Measurements from ENCODE around the gene CAMTA1.
"Not testable (repeated sequence)": the region's sequence is repeated elsewhere in the genome, so short reads cannot be mapped to it uniquely, and the experiment has no call there.

CAMTA1 gene

GRCh38 chr1:7705048-7705907 is 920.0 kb downstream of the CAMTA1 start:
- H2BK120ac ChIP-seq (ENCODE audit: insufficient read depth, low read length, poor library complexity): no peak overlapping the region
- H3K79me1 ChIP-seq (ENCODE audit: low read length): peaks cover 4% of the 10 kb centered on the region
- H4K91ac ChIP-seq (ENCODE audit: low read depth, low read length): no peak overlapping the region
- H3K27me3 ChIP-seq (ENCODE audit: insufficient read depth, low read length): peaks cover 22% of the 10 kb centered on the region
- H3K79me2 ChIP-seq (ENCODE audit: control insufficient read depth, insufficient read depth, low read length, poor library complexity): no peaks in the 10 kb centered on the region
- H3K14ac ChIP-seq (ENCODE audit: low read length): peak overlapping the region; percentile 42
- no peak overlapping the region for H4K8ac ChIP-seq (ENCODE audit: low read depth, low read length)
- H2AFZ ChIP-seq (ENCODE audit: insufficient read depth, low read length, poor library complexity): no peak overlapping the region
- no peak for DNase-seq
- H2BK5ac ChIP-seq (ENCODE audit: low read depth, low read length, poor library complexity): no peak overlapping the region
- peaks cover 3% of the 10 kb centered on the region for H3K9me3 ChIP-seq (ENCODE audit: insufficient read depth, low read depth, low read length)
- H3K23ac ChIP-seq (ENCODE audit: low read length): no peak overlapping the region
- H3K4me1 ChIP-seq (ENCODE audit: control insufficient read depth in 1 of 2, insufficient read depth in 2 of 2, low read length in 2 of 2): peaks cover 3 to 4% of the 10 kb centered on the region in 2 experiments
- H3K9ac ChIP-seq (ENCODE audit: low read length): no peak overlapping the region
- H3K18ac ChIP-seq (ENCODE audit: low read length): no peak overlapping the region
- H3K4me2 ChIP-seq (ENCODE audit: low read length): peak overlapping the region; percentile 87
- peak overlapping the region; percentile 80 for H3K4me3 ChIP-seq (ENCODE audit: low read depth, low read length)
- H2BK12ac ChIP-seq (ENCODE audit: low read length): no peak overlapping the region
- H2AK5ac ChIP-seq (ENCODE audit: low read length): no peak overlapping the region
- no peak overlapping the region for H3K27ac ChIP-seq (ENCODE audit: low read depth, low read length)
- H4K12ac ChIP-seq (ENCODE audit: low read depth, low read length): peak overlapping the region; percentile 57
- H3K36me3 ChIP-seq (ENCODE audit: control insufficient read depth in 1 of 2, insufficient read depth in 2 of 2, low read length in 2 of 2): no peaks in the 10 kb centered on the region
- H3K4ac ChIP-seq (ENCODE audit: low read depth, low read length): no peak overlapping the region
- WGBS (ENCODE audit: extremely low coverage, insufficient coverage, insufficient read length): no CpG with 5 or more reads among the region's 106 CpGs

GRCh38 chr1:7705908-7706216 is 920.6 kb downstream of the CAMTA1 start:
- H2AK5ac ChIP-seq (ENCODE audit: low read length): no peak overlapping the region
- no peak overlapping the region for H3K14ac ChIP-seq (ENCODE audit: low read length)
- H2BK5ac ChIP-seq (ENCODE audit: low read depth, low read length, poor library complexity): no peak overlapping the region
- H3K27ac ChIP-seq (ENCODE audit: low read depth, low read length): no peak overlapping the region
- H3K27me3 ChIP-seq (ENCODE audit: insufficient read depth, low read length): peaks cover 22% of the 10 kb centered on the region
- no peaks in the 10 kb centered on the region for H3K36me3 ChIP-seq (ENCODE audit: control insufficient read depth in 1 of 2, insufficient read depth in 2 of 2, low read length in 2 of 2)
- no peak overlapping the region for H4K91ac ChIP-seq (ENCODE audit: low read depth, low read length)
- H3K23ac ChIP-seq (ENCODE audit: low read length): no peak overlapping the region
- no peak overlapping the region for H2AFZ ChIP-seq (ENCODE audit: insufficient read depth, low read length, poor library complexity)
- no peak overlapping the region for H4K8ac ChIP-seq (ENCODE audit: low read depth, low read length)
- H3K9me3 ChIP-seq (ENCODE audit: insufficient read depth, low read depth, low read length): peaks cover 3% of the 10 kb centered on the region
- H4K12ac ChIP-seq (ENCODE audit: low read depth, low read length): no peak overlapping the region
- DNase-seq: no peak
- no peak overlapping the region for H3K4ac ChIP-seq (ENCODE audit: low read depth, low read length)
- no peaks in the 10 kb centered on the region for H3K79me2 ChIP-seq (ENCODE audit: control insufficient read depth, insufficient read depth, low read length, poor library complexity)
- peaks cover 4% of the 10 kb centered on the region for H3K79me1 ChIP-seq (ENCODE audit: low read length)
- WGBS (ENCODE audit: extremely low coverage, insufficient coverage, insufficient read length): no CpG with 5 or more reads among the region's 7 CpGs
- no peak overlapping the region for H2BK120ac ChIP-seq (ENCODE audit: insufficient read depth, low read length, poor library complexity)
- H3K4me3 ChIP-seq (ENCODE audit: low read depth, low read length): no peak overlapping the region
- no peak overlapping the region for H3K9ac ChIP-seq (ENCODE audit: low read length)
- H2BK12ac ChIP-seq (ENCODE audit: low read length): no peak overlapping the region
- no peak overlapping the region for H3K18ac ChIP-seq (ENCODE audit: low read length)
- peaks cover 3 to 4% of the 10 kb centered on the region in 2 experiments for H3K4me1 ChIP-seq (ENCODE audit: control insufficient read depth in 1 of 2, insufficient read depth in 2 of 2, low read length in 2 of 2)
- H3K4me2 ChIP-seq (ENCODE audit: low read length): peak overlapping the region; percentile 87

- no CpG with 5 or more reads among the region's 4 CpGs for WGBS (ENCODE audit: extremely low coverage, insufficient coverage, insufficient read length)
- H3K23ac ChIP-seq (ENCODE audit: low read length): no peak overlapping the region
- no peak overlapping the region for H2AFZ ChIP-seq (ENCODE audit: insufficient read depth, low read length, poor library complexity)
- no peak overlapping the region for H3K14ac ChIP-seq (ENCODE audit: low read length)
- H3K79me2 ChIP-seq (ENCODE audit: control insufficient read depth, insufficient read depth, low read length, poor library complexity): no peaks in the 10 kb centered on the region
- no peak overlapping the region for H2AK5ac ChIP-seq (ENCODE audit: low read length)
- no peak overlapping the region for H4K12ac ChIP-seq (ENCODE audit: low read depth, low read length)
- no peak overlapping the region for H3K4ac ChIP-seq (ENCODE audit: low read depth, low read length)
- H3K9me3 ChIP-seq (ENCODE audit: insufficient read depth, low read depth, low read length): peaks cover 3% of the 10 kb centered on the region
- no peak overlapping the region for H3K4me3 ChIP-seq (ENCODE audit: low read depth, low read length)
- no peak overlapping the region for H4K8ac ChIP-seq (ENCODE audit: low read depth, low read length)
- H3K4me1 ChIP-seq (ENCODE audit: control insufficient read depth in 1 of 2, insufficient read depth in 2 of 2, low read length in 2 of 2): peaks cover 3 to 4% of the 10 kb centered on the region in 2 experiments
- no peak overlapping the region for H3K4me2 ChIP-seq (ENCODE audit: low read length)
- no peak overlapping the region for H2BK12ac ChIP-seq (ENCODE audit: low read length)
- DNase-seq: no peak
- no peak overlapping the region for H4K91ac ChIP-seq (ENCODE audit: low read depth, low read length)
- no peak overlapping the region for H2BK120ac ChIP-seq (ENCODE audit: insufficient read depth, low read length, poor library complexity)
- no peak overlapping the region for H2BK5ac ChIP-seq (ENCODE audit: low read depth, low read length, poor library complexity)
- H3K79me1 ChIP-seq (ENCODE audit: low read length): peaks cover 4% of the 10 kb centered on the region
- no peak overlapping the region for H3K27ac ChIP-seq (ENCODE audit: low read depth, low read length)
- no peak overlapping the region for H3K18ac ChIP-seq (ENCODE audit: low read length)
- peaks cover 22% of the 10 kb centered on the region for H3K27me3 ChIP-seq (ENCODE audit: insufficient read depth, low read length)
- H3K9ac ChIP-seq (ENCODE audit: low read length): no peak overlapping the region
- no peaks in the 10 kb centered on the region for H3K36me3 ChIP-seq (ENCODE audit: control insufficient read depth in 1 of 2, insufficient read depth in 2 of 2, low read length in 2 of 2)
These were observed 922.3 kb downstream of the CAMTA1 start for GRCh38 chr1:7707527-7707926.

- not testable (repeated sequence) for H4K8ac ChIP-seq (ENCODE audit: low read depth, low read length); H3K4me2 ChIP-seq (ENCODE audit: low read length); H3K9me3 ChIP-seq (ENCODE audit: insufficient read depth, low read depth, low read length); H2AK5ac ChIP-seq (ENCODE audit: low read length); H2BK5ac ChIP-seq (ENCODE audit: low read depth, low read length, poor library complexity); H3K14ac ChIP-seq (ENCODE audit: low read length); H2BK120ac ChIP-seq (ENCODE audit: insufficient read depth, low read length, poor library complexity); H3K9ac ChIP-seq (ENCODE audit: low read length); H3K36me3 ChIP-seq (ENCODE audit: control insufficient read depth in 1 of 2, insufficient read depth in 2 of 2, low read length in 2 of 2); H3K27ac ChIP-seq (ENCODE audit: low read depth, low read length); H4K12ac ChIP-seq (ENCODE audit: low read depth, low read length); DNase-seq; H4K91ac ChIP-seq (ENCODE audit: low read depth, low read length); H3K23ac ChIP-seq (ENCODE audit: low read length); H3K79me1 ChIP-seq (ENCODE audit: low read length); H2AFZ ChIP-seq (ENCODE audit: insufficient read depth, low read length, poor library complexity); H3K4ac ChIP-seq (ENCODE audit: low read depth, low read length); H3K4me3 ChIP-seq (ENCODE audit: low read depth, low read length); H3K79me2 ChIP-seq (ENCODE audit: control insufficient read depth, insufficient read depth, low read length, poor library complexity); H3K4me1 ChIP-seq (ENCODE audit: control insufficient read depth in 1 of 2, insufficient read depth in 2 of 2, low read length in 2 of 2); H3K18ac ChIP-seq (ENCODE audit: low read length); H2BK12ac ChIP-seq (ENCODE audit: low read length)
- H3K27me3 ChIP-seq (ENCODE audit: insufficient read depth, low read length): peaks cover 22% of the 10 kb centered on the region
- WGBS (ENCODE audit: extremely low coverage, insufficient coverage, insufficient read length): no CpG with 5 or more reads among the region's 4 CpGs
These were observed 922.8 kb downstream of the CAMTA1 start for GRCh38 chr1:7708065-7708464.
